ENCODE results near the gene PREX1. TPM values are rescaled to one million over a fixed set of nuclear protein-coding genes. Genes with fewer than 3 reads are reported as not detected.

The PREX1 gene
- total and polyA plus RNA-seq, 8 donors, result 1.5 to 13.2 (median 6.3) TPM

GRCh38 chr20:48640871-48641270 lies 186.9 kb downstream of the PREX1 start:
- Histone ChIP-seq H3K27me3 (no peaks in the 10 kb centered on the region), H3K9me3 (no peaks in the 10 kb centered on the region), H3K27ac (no peak overlapping the region), H3K36me3 (no peaks in the 10 kb centered on the region), H3K4me3 (no peak overlapping the region), H3K4me1 (no peaks in the 10 kb centered on the region)
- intact Hi-C loops (cut with DNase I), result no loop called here
- no peak for FAIRE-seq
- TF ChIP-seq CTCF (IDR thresholded peaks at IDR 0.05), result no peak
- 78 to 87% methylated on average over 2 of the region's 2 CpGs for WGBS, 2 donors
- ATAC-seq, result no peak
- no peak for DNase-seq

GRCh38 chr20:48639899-48640298 lies 187.9 kb downstream of the PREX1 start:
- ATAC-seq (no peak), FAIRE-seq (no peak), DNase-seq (no peak)
- Histone ChIP-seq H3K4me1 (no peaks in the 10 kb centered on the region), H3K9me3 (no peaks in the 10 kb centered on the region), H3K27me3 (no peaks in the 10 kb centered on the region), H3K27ac (no peak overlapping the region), H3K36me3 (no peaks in the 10 kb centered on the region), H3K4me3 (no peak overlapping the region)
- no peak for TF ChIP-seq CTCF (IDR thresholded peaks at IDR 0.05)
- 77 to 80% methylated on average over 5 of the region's 5 CpGs for WGBS, 2 donors
- intact Hi-C loops (cut with DNase I), result no loop called here

- no peak for FAIRE-seq
- Histone ChIP-seq H3K4me3 (no peak overlapping the region), H3K27me3 (no peaks in the 10 kb centered on the region), H3K27ac (no peak overlapping the region), H3K4me1 (no peaks in the 10 kb centered on the region), H3K36me3 (no peaks in the 10 kb centered on the region), H3K9me3 (no peaks in the 10 kb centered on the region)
- ATAC-seq, result no peak
- DNase-seq, result no peak
- intact Hi-C loops (cut with DNase I), result no loop called here
- TF ChIP-seq CTCF (IDR thresholded peaks at IDR 0.05), result no peak
- WGBS, 2 donors, result 79 to 84% methylated on average over 11 of the region's 11 CpGs
Observed at GRCh38 chr20:48638546-48638945, 189.3 kb downstream of the PREX1 start.

- Histone ChIP-seq H3K27ac (no peak overlapping the region), H3K4me1 (no peaks in the 10 kb centered on the region), H3K4me3 (no peak overlapping the region), H3K36me3 (no peaks in the 10 kb centered on the region), H3K9me3 (no peaks in the 10 kb centered on the region), H3K27me3 (no peaks in the 10 kb centered on the region)
- 78 to 90% methylated on average over 9 of the region's 9 CpGs for WGBS, 2 donors
- intact Hi-C loops (cut with DNase I), result no loop called here
- no peak for ATAC-seq
- DNase-seq, result no peak
- no peak for TF ChIP-seq CTCF (IDR thresholded peaks at IDR 0.05)
- no peak for FAIRE-seq
Observed at GRCh38 chr20:48637461-48637860, 190.3 kb downstream of the PREX1 start.

- Histone ChIP-seq H3K36me3 (no peaks in the 10 kb centered on the region), H3K27ac (no peak overlapping the region), H3K9me3 (no peaks in the 10 kb centered on the region), H3K4me1 (no peaks in the 10 kb centered on the region), H3K4me3 (no peak overlapping the region), H3K27me3 (no peaks in the 10 kb centered on the region)
- WGBS, 2 donors, result 82 to 87% methylated on average over 26 of the region's 26 CpGs
- TF ChIP-seq CTCF (IDR thresholded peaks at IDR 0.05), result no peak
- intact Hi-C loops (cut with DNase I), result no loop called here
- no peak for FAIRE-seq
- ATAC-seq, result no peak
- DNase-seq, result no peak
Observed at GRCh38 chr20:48636301-48636700, 191.5 kb downstream of the PREX1 start.
